ENCODE measurements around the gene BEST4. TPM values are rescaled to one million over a fixed set of nuclear protein-coding genes. Genes with fewer than 3 reads are reported as not detected.
A peak's percentile ranks its signal among the peaks of the same experiment; 100 is the strongest.

BEST4 gene
- 0.18 TPM for total RNA-seq
- 1 to 10 TPM in 1 of 8 donors, under 1 TPM in 7; 0.30 to 1.4 (median 0.36) TPM for polyA plus RNA-seq (ENCODE audit: insufficient read depth in 1 of 8, insufficient read length in 8 of 8, low replicate concordance in 1 of 8)
- long read RNA-seq, donor 1, result 0 reads
- long read RNA-seq, donor 2, result 0 reads
- long read RNA-seq, donor 3, result 0 reads
- long read RNA-seq, donor 4, result 0 reads
- long read RNA-seq, donor 5, result 0 reads
- long read RNA-seq, donor 6, result 0 reads
- long read RNA-seq, donor 7, result 0 reads
- long read RNA-seq, donor 8, result 0 reads
- long read RNA-seq, donor 9, result 0 reads
- long read RNA-seq, donor 10, result 0 reads
- long read RNA-seq, donor 11, result 0 reads

- DNase-seq, result no peak
- H3K9me3 ChIP-seq (replicated peaks; ENCODE audit: control insufficient read depth, low read depth, low read length), result no peaks in the 10 kb centered on the region
- no peak within 1 kb of the TSS for H3K27ac ChIP-seq (ENCODE audit: low read length)
- peaks cover 31% of the 10 kb centered on the region for H3K4me1 ChIP-seq (ENCODE audit: control insufficient read depth, insufficient read depth, low read length)
- no peak within 1 kb of the TSS for H3K4me3 ChIP-seq (ENCODE audit: low read length)
- WGBS (ENCODE audit: insufficient coverage), result 82% methylated on average over 7 of the region's 9 CpGs
- H3K36me3 ChIP-seq (ENCODE audit: control insufficient read depth, insufficient read depth, low read length), result no peaks in the 10 kb centered on the region
- H3K27me3 ChIP-seq (ENCODE audit: control insufficient read depth, insufficient read depth, low read length), result no peaks in the 10 kb centered on the region
These were observed at the start of gene BEST4 for GRCh38 chr1:44788120-44788860. BEST4 (minus strand) TSS chr1:44788170; CDS start chr1:44787705, 465 bp downstream.

GRCh38 chr1:44835738-44836675, 48.0 kb upstream of the BEST4 start:
- WGBS (ENCODE audit: insufficient coverage), result 70% methylated on average over 15 of the region's 23 CpGs
- no peaks in the 10 kb centered on the region for H3K9me3 ChIP-seq (replicated peaks; ENCODE audit: control insufficient read depth, low read depth, low read length)
- H3K27me3 ChIP-seq (ENCODE audit: control insufficient read depth, insufficient read depth, low read length), result no peaks in the 10 kb centered on the region
- H3K4me1 ChIP-seq (ENCODE audit: control insufficient read depth, insufficient read depth, low read length), result peaks cover 5% of the 10 kb centered on the region
- peak; percentile 90 for DNase-seq
- H3K27ac ChIP-seq (ENCODE audit: low read length), result no peak overlapping the region
- no peak overlapping the region for H3K4me3 ChIP-seq (ENCODE audit: low read length)
- no peaks in the 10 kb centered on the region for H3K36me3 ChIP-seq (ENCODE audit: control insufficient read depth, insufficient read depth, low read length)

- Histone ChIP-seq H3K27ac (ENCODE audit: low read length) (no peak overlapping the region), H3K4me1 (ENCODE audit: control insufficient read depth, insufficient read depth, low read length) (peaks cover 8% of the 10 kb centered on the region), H3K9me3 (replicated peaks; ENCODE audit: control insufficient read depth, low read depth, low read length) (no peaks in the 10 kb centered on the region), H3K27me3 (ENCODE audit: control insufficient read depth, insufficient read depth, low read length) (no peaks in the 10 kb centered on the region), H3K36me3 (ENCODE audit: control insufficient read depth, insufficient read depth, low read length) (no peaks in the 10 kb centered on the region), H3K4me3 (ENCODE audit: low read length) (no peak overlapping the region)
- DNase-seq, result no peak
- WGBS (ENCODE audit: insufficient coverage), result 82% methylated on average over 5 of the region's 7 CpGs
These were observed 46.4 kb upstream of the BEST4 start for GRCh38 chr1:44834328-44834727.

- 59% methylated on average over 7 of the region's 13 CpGs for WGBS (ENCODE audit: insufficient coverage)
- no peak overlapping the region for H3K27ac ChIP-seq (ENCODE audit: low read length)
- peaks cover 8% of the 10 kb centered on the region for H3K4me1 ChIP-seq (ENCODE audit: control insufficient read depth, insufficient read depth, low read length)
- H3K4me3 ChIP-seq (ENCODE audit: low read length), result no peak overlapping the region
- H3K27me3 ChIP-seq (ENCODE audit: control insufficient read depth, insufficient read depth, low read length), result no peaks in the 10 kb centered on the region
- no peaks in the 10 kb centered on the region for H3K9me3 ChIP-seq (replicated peaks; ENCODE audit: control insufficient read depth, low read depth, low read length)
- DNase-seq, result no peak
- peaks cover 9% of the 10 kb centered on the region for H3K36me3 ChIP-seq (ENCODE audit: control insufficient read depth, insufficient read depth, low read length)
These were observed 44.2 kb upstream of the BEST4 start for GRCh38 chr1:44832056-44832705.

GRCh38 chr1:44831516-44831915, 43.5 kb upstream of the BEST4 start:
- H3K27me3 ChIP-seq (ENCODE audit: control insufficient read depth, insufficient read depth, low read length), result no peaks in the 10 kb centered on the region
- WGBS (ENCODE audit: insufficient coverage), result 30% methylated on average over 6 of the region's 9 CpGs
- H3K9me3 ChIP-seq (replicated peaks; ENCODE audit: control insufficient read depth, low read depth, low read length), result no peaks in the 10 kb centered on the region
- H3K4me3 ChIP-seq (ENCODE audit: low read length), result no peak overlapping the region
- DNase-seq, result no peak
- peaks cover 11% of the 10 kb centered on the region for H3K36me3 ChIP-seq (ENCODE audit: control insufficient read depth, insufficient read depth, low read length)
- H3K27ac ChIP-seq (ENCODE audit: low read length), result no peak overlapping the region
- H3K4me1 ChIP-seq (ENCODE audit: control insufficient read depth, insufficient read depth, low read length), result peaks cover 14% of the 10 kb centered on the region

GRCh38 chr1:44830900-44831304, 42.9 kb upstream of the BEST4 start:
- no peaks in the 10 kb centered on the region for H3K9me3 ChIP-seq (replicated peaks; ENCODE audit: control insufficient read depth, low read depth, low read length)
- H3K27ac ChIP-seq (ENCODE audit: low read length), result no peak overlapping the region
- WGBS (ENCODE audit: insufficient coverage), result 63% methylated on average over 4 of the region's 10 CpGs

GRCh38 chr1:44829506-44830384, 41.8 kb upstream of the BEST4 start:
- peaks cover 11% of the 10 kb centered on the region for H3K36me3 ChIP-seq (ENCODE audit: control insufficient read depth, insufficient read depth, low read length)
- H3K4me1 ChIP-seq (ENCODE audit: control insufficient read depth, insufficient read depth, low read length), result peaks cover 16% of the 10 kb centered on the region
- no peaks in the 10 kb centered on the region for H3K9me3 ChIP-seq (replicated peaks; ENCODE audit: control insufficient read depth, low read depth, low read length)
- H3K4me3 ChIP-seq (ENCODE audit: low read length), result no peak overlapping the region
- no peak for DNase-seq
- H3K27ac ChIP-seq (ENCODE audit: low read length), result no peak overlapping the region
- WGBS (ENCODE audit: insufficient coverage), result 74% methylated on average over 10 of the region's 12 CpGs
- no peaks in the 10 kb centered on the region for H3K27me3 ChIP-seq (ENCODE audit: control insufficient read depth, insufficient read depth, low read length)

More at GRCh38 chr1:44830900-44831304, 42.9 kb upstream of the BEST4 start:
- H3K4me3 ChIP-seq (ENCODE audit: low read length), result no peak overlapping the region
- peaks cover 16% of the 10 kb centered on the region for H3K4me1 ChIP-seq (ENCODE audit: control insufficient read depth, insufficient read depth, low read length)
- H3K27me3 ChIP-seq (ENCODE audit: control insufficient read depth, insufficient read depth, low read length), result no peaks in the 10 kb centered on the region
- peaks cover 11% of the 10 kb centered on the region for H3K36me3 ChIP-seq (ENCODE audit: control insufficient read depth, insufficient read depth, low read length)
- DNase-seq, result no peak

GRCh38 chr1:44828841-44829440, 41.0 kb upstream of the BEST4 start:
- 93% methylated on average over 14 of the region's 15 CpGs for WGBS (ENCODE audit: insufficient coverage)
- DNase-seq, result no peak
- H3K27me3 ChIP-seq (ENCODE audit: control insufficient read depth, insufficient read depth, low read length), result no peaks in the 10 kb centered on the region

More at GRCh38 chr1:44828841-44829440, 41.0 kb upstream of the BEST4 start:
- H3K4me3 ChIP-seq (ENCODE audit: low read length), result no peak overlapping the region
- H3K4me1 ChIP-seq (ENCODE audit: control insufficient read depth, insufficient read depth, low read length), result peaks cover 16% of the 10 kb centered on the region
- peaks cover 11% of the 10 kb centered on the region for H3K36me3 ChIP-seq (ENCODE audit: control insufficient read depth, insufficient read depth, low read length)
- no peaks in the 10 kb centered on the region for H3K9me3 ChIP-seq (replicated peaks; ENCODE audit: control insufficient read depth, low read depth, low read length)
- no peak overlapping the region for H3K27ac ChIP-seq (ENCODE audit: low read length)
